HL-60/S4 treated with phorbol 12-myristate 13-acetate at 8.2 ng/mL for 4 days and 3 days (cell line): ENCODE results near the gene CHCHD1.
"Not testable (repeated sequence)": the region's sequence is repeated elsewhere in the genome, so short reads cannot be mapped to it uniquely, and the experiment has no call there.

Experiments used
- in situ Hi-C: fragments of 300-500 bp; cut with MboI; formaldehyde crosslinking; loops from 2 replicates; pipeline ENCODE4 v1.15.0; 2022; ENCODE audit warnings: low sequenced_read_pairs

Gene CHCHD1

GRCh38 chr10:73781879-73782748, at the start of gene CHCHD1:
TSS of gene CHCHD1 (plus strand) at chr10:73782048. CDS start at chr10:73782076, 28 bp downstream.
- in situ Hi-C loops: no loop called here

- in situ Hi-C loops: no loop called here
Observed at GRCh38 chr10:73732426-73732825, 49.4 kb upstream of the CHCHD1 start.

- in situ Hi-C loops: no loop called here
Observed at GRCh38 chr10:73732931-73733623, 48.8 kb upstream of the CHCHD1 start.

- in situ Hi-C loops: no loop called here
Observed at GRCh38 chr10:73734028-73734720, 47.7 kb upstream of the CHCHD1 start.

- in situ Hi-C loops: no loop called here
Observed at GRCh38 chr10:73734796-73735305, 47.0 kb upstream of the CHCHD1 start.

GRCh38 chr10:73740501-73741254, 41.2 kb upstream of the CHCHD1 start:
- in situ Hi-C loops: not testable (repeated sequence)

- in situ Hi-C loops: no loop called here
Observed at GRCh38 chr10:73742454-73742734, 39.5 kb upstream of the CHCHD1 start.

- in situ Hi-C loops: no loop called here
Observed at GRCh38 chr10:73743327-73743904, 38.4 kb upstream of the CHCHD1 start.

GRCh38 chr10:73743905-73744663, 37.8 kb upstream of the CHCHD1 start, which contains the start of gene SEC24C:
TSS of gene SEC24C (plus strand) at chr10:73744372. CDS start at chr10:73746833, 2,461 bp downstream.
- in situ Hi-C loops: no loop called here

- in situ Hi-C loops: no loop called here
Observed at GRCh38 chr10:73744664-73744975, 37.2 kb upstream of the CHCHD1 start.

GRCh38 chr10:73746721-73747120, 35.1 kb upstream of the CHCHD1 start:
- in situ Hi-C loops: no loop called here

- in situ Hi-C loops: no loop called here
Observed at GRCh38 chr10:73750819-73751218, 31.0 kb upstream of the CHCHD1 start.

GRCh38 chr10:73756183-73756582, 25.7 kb upstream of the CHCHD1 start:
- in situ Hi-C loops: no loop called here

GRCh38 chr10:73758704-73759511, 22.9 kb upstream of the CHCHD1 start:
- in situ Hi-C loops: no loop called here

- in situ Hi-C loops: no loop called here
Observed at GRCh38 chr10:73759512-73760115, 22.2 kb upstream of the CHCHD1 start.

GRCh38 chr10:73761781-73762180, 20.1 kb upstream of the CHCHD1 start:
- in situ Hi-C loops: no loop called here

- in situ Hi-C loops: no loop called here
Observed at GRCh38 chr10:73762915-73763314, 18.9 kb upstream of the CHCHD1 start.

GRCh38 chr10:73763343-73763742, 18.5 kb upstream of the CHCHD1 start:
- in situ Hi-C loops: no loop called here

- in situ Hi-C loops: no loop called here
Observed at GRCh38 chr10:73765066-73765465, 16.8 kb upstream of the CHCHD1 start.
